H1 (cell line): ENCODE measurements around the gene SEMA3E.

ENCODE experiments used
- CEBPB ChIP-seq: IDR thresholded peaks from 2 replicates; pipeline ENCODE4 v1.6.1; 2012; ENCODE audit warnings: low read depth, low read length
- EZH2 ChIP-seq: fragments of 200-600 bp; sonication (generic); IDR thresholded peaks from 2 replicates; pipeline ENCODE4 v1.7.1; 2012; ENCODE audit warnings: low read depth, mild to moderate bottlenecking, moderate library complexity, low read length, inconsistent platforms; ENCODE audit not compliant: severe bottlenecking
- GABPA ChIP-seq: IDR thresholded peaks from 2 replicates; pipeline ENCODE4 v1.6.1; 2011; ENCODE audit warnings: mild to moderate bottlenecking, low read length, moderate library complexity, borderline replicate concordance; ENCODE audit not compliant: insufficient read depth
- MAFK ChIP-seq: IDR thresholded peaks from 2 replicates; pipeline ENCODE4 v1.6.1; 2012; ENCODE audit warnings: low read depth, mild to moderate bottlenecking, improper control_type of control experiment, low read length
- MAX ChIP-seq: IDR thresholded peaks from 2 replicates; pipeline ENCODE4 v1.6.1; 2012; ENCODE audit warnings: inconsistent platforms
- NRF1 ChIP-seq: IDR thresholded peaks from 2 replicates; pipeline ENCODE4 v1.6.1; 2011; ENCODE audit warnings: mild to moderate bottlenecking, low read depth, low read length, improper control_type of control experiment
- POLR2A ChIP-seq, 2 experiments: IDR thresholded peaks; 1 replicate in 1 of 2; 2 replicates in 1 of 2; pipeline ENCODE4 v1.6.1; 2011; ENCODE audit warnings: low read depth in 2 of 2, low read length in 2 of 2, mild to moderate bottlenecking in 2 of 2; ENCODE audit errors: control extremely low read depth in 1 of 2
- POLR2AphosphoS5 ChIP-seq: IDR thresholded peaks from 2 replicates; pipeline ENCODE4 v1.6.1; 2011; ENCODE audit warnings: low read depth, low read length
- RNF2 ChIP-seq: fragments of 200-900, 300-1000 bp; sonication (generic); IDR thresholded peaks from 2 replicates; pipeline ENCODE4 v1.7.1; 2016; ENCODE audit warnings: borderline replicate concordance, low read depth, mild to moderate bottlenecking, antibody characterized with exemption, low read length; ENCODE audit not compliant: poor library complexity, severe bottlenecking; ENCODE audit errors: missing control alignments
- SIX5 ChIP-seq: IDR thresholded peaks from 2 replicates; pipeline ENCODE4 v1.6.1; 2011; ENCODE audit warnings: mild to moderate bottlenecking, low read depth, low read length
- SUZ12 ChIP-seq: fragments of 200-600 bp; sonication (generic); IDR thresholded peaks from 2 replicates; pipeline ENCODE4 v1.6.1; 2012; ENCODE audit warnings: mild to moderate bottlenecking, inconsistent platforms, low read length, moderate library complexity, mixed read lengths
- USF2 ChIP-seq: IDR thresholded peaks from 2 replicates; pipeline ENCODE4 v1.6.1; 2011; ENCODE audit warnings: low read length, improper control_type of control experiment
- TF ChIP-seq, protein P1 (sequence below), 3 experiments: IDR thresholded peaks; 1 replicate in 2 of 3; 2 replicates in 1 of 3; pipeline versions ENCODE4 v1.5.1 to v1.6.1; 2011; ENCODE audit warnings: low read length in 3 of 3, mild to moderate bottlenecking in 3 of 3, inconsistent platforms in 2 of 3, low read depth in 1 of 3, moderate library complexity in 1 of 3; ENCODE audit not compliant: insufficient read depth in 1 of 3; ENCODE audit errors: control extremely low read depth in 1 of 3

GRCh38 chr7:83640240-83640639, 8.7 kb downstream of the SEMA3E start:
- TF ChIP-seq, protein P1, sequence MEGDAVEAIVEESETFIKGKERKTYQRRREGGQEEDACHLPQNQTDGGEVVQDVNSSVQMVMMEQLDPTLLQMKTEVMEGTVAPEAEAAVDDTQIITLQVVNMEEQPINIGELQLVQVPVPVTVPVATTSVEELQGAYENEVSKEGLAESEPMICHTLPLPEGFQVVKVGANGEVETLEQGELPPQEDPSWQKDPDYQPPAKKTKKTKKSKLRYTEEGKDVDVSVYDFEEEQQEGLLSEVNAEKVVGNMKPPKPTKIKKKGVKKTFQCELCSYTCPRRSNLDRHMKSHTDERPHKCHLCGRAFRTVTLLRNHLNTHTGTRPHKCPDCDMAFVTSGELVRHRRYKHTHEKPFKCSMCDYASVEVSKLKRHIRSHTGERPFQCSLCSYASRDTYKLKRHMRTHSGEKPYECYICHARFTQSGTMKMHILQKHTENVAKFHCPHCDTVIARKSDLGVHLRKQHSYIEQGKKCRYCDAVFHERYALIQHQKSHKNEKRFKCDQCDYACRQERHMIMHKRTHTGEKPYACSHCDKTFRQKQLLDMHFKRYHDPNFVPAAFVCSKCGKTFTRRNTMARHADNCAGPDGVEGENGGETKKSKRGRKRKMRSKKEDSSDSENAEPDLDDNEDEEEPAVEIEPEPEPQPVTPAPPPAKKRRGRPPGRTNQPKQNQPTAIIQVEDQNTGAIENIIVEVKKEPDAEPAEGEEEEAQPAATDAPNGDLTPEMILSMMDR (IDR thresholded peaks at IDR 0.05; ENCODE audit: control extremely low read depth in 1 of 3, insufficient read depth in 1 of 3, low read depth in 1 of 3, low read length in 3 of 3): no peak
- TF ChIP-seq CEBPB (no peak), MAFK (no peak), POLR2AphosphoS5 (no peak), EZH2 (no peak), SIX5 (no peak), NRF1 (no peak), SUZ12 (no peak), GABPA (no peak), RNF2 (no peak), POLR2A (IDR thresholded peaks at IDR 0.05; ENCODE audit: control extremely low read depth in 1 of 2, low read depth in 2 of 2, low read length in 2 of 2) (no peak), MAX (no peak), USF2 (no peak)
